ENCODE results near the gene CLCN6. TPM values are rescaled to one million over a fixed set of nuclear protein-coding genes. Genes with fewer than 3 reads are reported as not detected.

Gene CLCN6
- total RNA-seq, 1 donor from 2014 or later: 30.4 TPM

GRCh38 chr1:11768821-11769220 is 37.2 kb upstream of the CLCN6 start:
- no peak for TF ChIP-seq CTCF (IDR thresholded peaks at IDR 0.05)
- no peak for DNase-seq (ENCODE audit: extremely low spot score, unreplicated experiment)
- Mint-ChIP-seq H3K4me3 (ENCODE audit: unreplicated experiment) (no peak overlapping the region), H3K27ac (ENCODE audit: unreplicated experiment) (no peak overlapping the region), H3K9me3 (ENCODE audit: unreplicated experiment) (no peaks in the 10 kb centered on the region), H3K36me3 (ENCODE audit: unreplicated experiment) (no peaks in the 10 kb centered on the region), H3K4me1 (ENCODE audit: unreplicated experiment) (peaks cover 4% of the 10 kb centered on the region), H3K27me3 (ENCODE audit: unreplicated experiment) (no peaks in the 10 kb centered on the region)

- no peak overlapping the region for H3K27ac Mint-ChIP-seq (ENCODE audit: unreplicated experiment)
- H3K4me1 Mint-ChIP-seq (ENCODE audit: unreplicated experiment): peaks cover 4% of the 10 kb centered on the region
- no peaks in the 10 kb centered on the region for H3K27me3 Mint-ChIP-seq (ENCODE audit: unreplicated experiment)
- no peak overlapping the region for H3K4me3 Mint-ChIP-seq (ENCODE audit: unreplicated experiment)
- no peaks in the 10 kb centered on the region for H3K9me3 Mint-ChIP-seq (ENCODE audit: unreplicated experiment)
- DNase-seq (ENCODE audit: extremely low spot score, unreplicated experiment): no peak
- no peak for TF ChIP-seq CTCF (IDR thresholded peaks at IDR 0.05)
- H3K36me3 Mint-ChIP-seq (ENCODE audit: unreplicated experiment): no peaks in the 10 kb centered on the region
Observed at GRCh38 chr1:11769274-11769673, 36.7 kb upstream of the CLCN6 start.

- H3K4me1 Mint-ChIP-seq (ENCODE audit: unreplicated experiment): peaks cover 4% of the 10 kb centered on the region
- no peak for DNase-seq (ENCODE audit: extremely low spot score, unreplicated experiment)
- no peaks in the 10 kb centered on the region for H3K9me3 Mint-ChIP-seq (ENCODE audit: unreplicated experiment)
- no peak overlapping the region for H3K27ac Mint-ChIP-seq (ENCODE audit: unreplicated experiment)
- no peak overlapping the region for H3K4me3 Mint-ChIP-seq (ENCODE audit: unreplicated experiment)
- no peaks in the 10 kb centered on the region for H3K36me3 Mint-ChIP-seq (ENCODE audit: unreplicated experiment)
- H3K27me3 Mint-ChIP-seq (ENCODE audit: unreplicated experiment): no peaks in the 10 kb centered on the region
- TF ChIP-seq CTCF (IDR thresholded peaks at IDR 0.05): no peak
Observed at GRCh38 chr1:11770011-11770410, 36.0 kb upstream of the CLCN6 start.

GRCh38 chr1:11771481-11772043 is 34.4 kb upstream of the CLCN6 start:
- no peak overlapping the region for H3K4me3 Mint-ChIP-seq (ENCODE audit: unreplicated experiment)
- no peak for DNase-seq (ENCODE audit: extremely low spot score, unreplicated experiment)
- no peaks in the 10 kb centered on the region for H3K36me3 Mint-ChIP-seq (ENCODE audit: unreplicated experiment)

GRCh38 chr1:11772458-11772857 is 33.5 kb upstream of the CLCN6 start:
- H3K4me1 Mint-ChIP-seq (ENCODE audit: unreplicated experiment): peaks cover 4% of the 10 kb centered on the region
- no peak for TF ChIP-seq CTCF (IDR thresholded peaks at IDR 0.05)

More at GRCh38 chr1:11771481-11772043, 34.4 kb upstream of the CLCN6 start:
- H3K9me3 Mint-ChIP-seq (ENCODE audit: unreplicated experiment): no peaks in the 10 kb centered on the region
- peaks cover 4% of the 10 kb centered on the region for H3K4me1 Mint-ChIP-seq (ENCODE audit: unreplicated experiment)
- H3K27ac Mint-ChIP-seq (ENCODE audit: unreplicated experiment): no peak overlapping the region
- no peaks in the 10 kb centered on the region for H3K27me3 Mint-ChIP-seq (ENCODE audit: unreplicated experiment)
- no peak for TF ChIP-seq CTCF (IDR thresholded peaks at IDR 0.05)

More at GRCh38 chr1:11772458-11772857, 33.5 kb upstream of the CLCN6 start:
- Mint-ChIP-seq H3K9me3 (ENCODE audit: unreplicated experiment) (no peaks in the 10 kb centered on the region), H3K27ac (ENCODE audit: unreplicated experiment) (no peak overlapping the region), H3K36me3 (ENCODE audit: unreplicated experiment) (no peaks in the 10 kb centered on the region), H3K4me3 (ENCODE audit: unreplicated experiment) (no peak overlapping the region), H3K27me3 (ENCODE audit: unreplicated experiment) (no peaks in the 10 kb centered on the region)
- no peak for DNase-seq (ENCODE audit: extremely low spot score, unreplicated experiment)
